Memory B cell (primary cell): ENCODE measurements around the gene HS1BP3.

Experiments
- ATAC-seq: fragments of 150-1000 bp; cut with Tn5 transposase; 2 replicates; pipeline ENCODE4 v1.10.0; 2021; ENCODE audit warnings: low read depth, mild to moderate bottlenecking, moderate library complexity
- DNase-seq, 2 donors: peaks; one replicate each; pipeline ENCODE4 v3.0.0; 2022; ENCODE audit warnings: low spot score in 2 of 2
- H3K27ac Mint-ChIP-seq: one replicate; pipeline ENCODE4 v1.8.0; 2022; ENCODE audit warnings: mild to moderate bottlenecking, moderate library complexity, mixed read lengths
- H3K27me3 Mint-ChIP-seq: one replicate; pipeline ENCODE4 v1.8.0; 2022; ENCODE audit warnings: mixed read lengths
- H3K36me3 Mint-ChIP-seq: one replicate; pipeline ENCODE4 v1.8.0; 2022; ENCODE audit warnings: mild to moderate bottlenecking, mixed read lengths
- H3K4me1 Mint-ChIP-seq: one replicate; pipeline ENCODE4 v1.8.0; 2022; ENCODE audit warnings: mixed read lengths
- H3K4me3 Mint-ChIP-seq: one replicate; pipeline ENCODE4 v1.8.0; 2022; ENCODE audit warnings: mild to moderate bottlenecking, moderate library complexity, mixed read lengths
- H3K9me3 Mint-ChIP-seq: one replicate; pipeline ENCODE4 v1.8.0; 2022; ENCODE audit warnings: mixed read lengths

The HS1BP3 gene

DNA sequence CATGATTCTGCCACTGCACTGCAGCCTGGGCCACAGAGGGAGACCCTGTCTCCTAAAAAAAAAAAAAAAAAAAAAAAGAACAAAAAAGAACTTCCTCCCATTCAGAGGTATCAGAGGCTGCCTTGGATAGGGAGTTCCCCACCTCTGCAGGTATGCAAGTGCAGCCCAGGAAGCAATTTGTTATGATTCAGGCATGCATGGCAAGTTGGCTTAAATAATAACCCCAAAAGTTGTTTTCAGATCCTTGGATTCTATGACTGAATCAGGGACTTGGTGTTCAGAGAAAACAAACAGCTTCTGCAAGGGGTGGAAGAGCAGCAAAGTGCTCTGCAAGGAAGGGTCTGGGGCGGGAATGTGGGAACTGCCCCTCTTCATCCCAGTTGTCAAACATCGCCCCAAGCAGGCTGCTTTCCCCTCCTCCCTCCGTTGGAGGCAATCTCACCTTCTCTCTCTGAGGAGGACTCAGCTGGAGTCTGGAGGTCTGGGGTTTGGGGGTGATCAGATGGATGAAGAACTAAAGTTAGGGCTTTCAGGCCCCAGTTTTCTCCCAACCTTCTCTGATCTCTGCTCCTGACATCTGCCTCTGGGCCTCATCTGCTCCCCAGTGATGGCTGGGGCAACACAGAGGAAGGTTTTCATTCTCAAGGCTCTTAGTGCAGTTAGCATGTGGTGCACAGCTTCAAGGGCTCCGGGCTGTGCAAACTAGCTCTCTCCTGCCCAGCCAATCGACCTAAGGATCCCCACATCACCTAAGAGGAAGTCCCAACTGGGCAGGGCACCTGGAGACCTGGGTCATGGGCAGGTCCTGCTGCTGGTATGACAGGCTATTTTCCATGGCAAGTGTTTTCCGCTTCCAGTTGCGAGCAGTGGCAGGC lies 12.5 kb upstream of the HS1BP3 start:
- Mint-ChIP-seq H3K4me1 (peaks cover 42% of the 10 kb centered on the region), H3K27ac (peak overlapping the region; percentile 96), H3K36me3 (no peaks in the 10 kb centered on the region), H3K4me3 (no peak overlapping the region), H3K9me3 (no peaks in the 10 kb centered on the region), H3K27me3 (peaks cover 10% of the 10 kb centered on the region)
- no peak for DNase-seq
- no peak for ATAC-seq

- Mint-ChIP-seq H3K27me3 (peaks cover 10% of the 10 kb centered on the region), H3K27ac (no peak overlapping the region), H3K36me3 (no peaks in the 10 kb centered on the region), H3K4me3 (no peak overlapping the region), H3K4me1 (peaks cover 35% of the 10 kb centered on the region), H3K9me3 (no peaks in the 10 kb centered on the region)
- no peak for DNase-seq
- ATAC-seq: no peak
Observed at GRCh38 chr2:20662308-20662937, 11.5 kb upstream of the HS1BP3 start.

- Mint-ChIP-seq H3K9me3 (no peaks in the 10 kb centered on the region), H3K36me3 (no peaks in the 10 kb centered on the region), H3K27me3 (peaks cover 10% of the 10 kb centered on the region), H3K27ac (no peak overlapping the region), H3K4me1 (peaks cover 35% of the 10 kb centered on the region), H3K4me3 (no peak overlapping the region)
- ATAC-seq: peak; percentile 46
- peak; percentile 67 to 76 for DNase-seq
Observed at GRCh38 chr2:20661421-20662307, 10.8 kb upstream of the HS1BP3 start.

GRCh38 chr2:20660506-20661420 lies 9.9 kb upstream of the HS1BP3 start:
- ATAC-seq: no peak
- no peak for DNase-seq
- peaks cover 10% of the 10 kb centered on the region for H3K27me3 Mint-ChIP-seq
- no peaks in the 10 kb centered on the region for H3K9me3 Mint-ChIP-seq
- no peak overlapping the region for H3K4me3 Mint-ChIP-seq
- H3K27ac Mint-ChIP-seq: no peak overlapping the region
- no peaks in the 10 kb centered on the region for H3K36me3 Mint-ChIP-seq
- peaks cover 33% of the 10 kb centered on the region for H3K4me1 Mint-ChIP-seq

DNA sequence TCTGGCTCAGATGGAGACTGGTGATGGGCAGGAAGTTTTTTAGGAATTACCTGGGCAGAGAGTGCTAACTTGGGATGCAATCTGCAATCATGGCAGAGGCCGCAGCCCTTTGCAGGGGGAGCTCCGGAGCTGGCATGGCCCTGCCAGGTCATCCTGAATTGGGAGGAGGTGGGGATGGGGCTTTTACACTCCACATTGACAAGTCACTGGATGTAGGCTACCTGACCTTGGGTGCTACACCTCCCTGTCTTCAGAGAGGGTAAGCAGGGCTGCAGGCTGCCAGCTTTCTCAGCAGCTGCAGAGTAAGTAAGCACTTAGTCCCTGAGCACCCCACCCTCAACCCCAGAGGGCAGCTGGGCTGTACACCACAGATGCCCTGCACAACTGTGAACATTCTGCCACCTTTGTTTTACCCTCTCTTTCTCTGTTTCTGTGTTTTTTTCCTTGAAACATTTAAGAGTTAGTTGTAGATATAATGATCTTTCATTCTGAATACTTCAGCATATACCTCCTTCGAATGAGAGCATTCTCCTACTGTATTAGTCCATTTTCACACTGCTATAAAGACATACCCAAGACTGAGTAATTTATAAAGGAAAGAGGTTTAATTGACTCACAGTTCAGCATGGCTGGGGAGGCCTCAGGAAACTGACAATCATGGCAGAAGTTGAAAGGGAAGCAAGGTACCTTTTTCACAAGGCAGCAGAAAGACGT lies 6.8 kb upstream of the HS1BP3 start:
- Mint-ChIP-seq H3K27ac (no peak overlapping the region), H3K9me3 (no peaks in the 10 kb centered on the region), H3K27me3 (peaks cover 11% of the 10 kb centered on the region), H3K4me3 (no peak overlapping the region), H3K4me1 (peaks cover 10% of the 10 kb centered on the region), H3K36me3 (no peaks in the 10 kb centered on the region)
- DNase-seq (no peak), ATAC-seq (no peak)

DNA sequence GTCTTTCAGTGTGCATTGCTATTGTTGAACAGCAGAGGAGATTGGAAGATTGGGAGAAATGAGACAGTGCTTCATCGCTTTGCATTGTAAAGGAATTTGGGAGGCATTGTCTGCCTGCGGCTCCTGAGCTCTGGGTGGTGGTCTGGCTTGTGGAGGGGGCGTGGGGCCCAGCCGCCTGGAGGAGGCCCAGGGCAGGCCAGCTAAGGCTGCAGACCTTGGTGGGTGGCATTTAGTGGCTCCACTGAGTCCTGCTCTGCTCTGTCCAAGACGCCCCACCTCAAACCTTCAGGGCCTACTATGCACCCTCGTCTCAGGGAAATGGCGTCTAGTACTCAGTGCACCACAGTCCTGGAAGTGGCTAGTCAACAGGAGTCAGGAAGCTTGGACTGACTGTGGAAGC lies 5.7 kb upstream of the HS1BP3 start:
- no peaks in the 10 kb centered on the region for H3K36me3 Mint-ChIP-seq
- ATAC-seq: no peak
- H3K4me1 Mint-ChIP-seq: peaks cover 4% of the 10 kb centered on the region
- H3K27ac Mint-ChIP-seq: no peak overlapping the region
- H3K4me3 Mint-ChIP-seq: no peak overlapping the region
- H3K9me3 Mint-ChIP-seq: no peaks in the 10 kb centered on the region
- H3K27me3 Mint-ChIP-seq: peaks cover 11% of the 10 kb centered on the region
- no peak for DNase-seq

GRCh38 chr2:20654535-20654813 lies 3.6 kb upstream of the HS1BP3 start:
- Mint-ChIP-seq H3K27me3 (peaks cover 6% of the 10 kb centered on the region), H3K9me3 (no peaks in the 10 kb centered on the region), H3K36me3 (no peaks in the 10 kb centered on the region), H3K27ac (no peak overlapping the region), H3K4me1 (peaks cover 13% of the 10 kb centered on the region), H3K4me3 (no peak overlapping the region)
- DNase-seq: no peak
- ATAC-seq: no peak

GRCh38 chr2:20653695-20654534 lies 3.0 kb upstream of the HS1BP3 start:
- Mint-ChIP-seq H3K36me3 (no peaks in the 10 kb centered on the region), H3K27ac (no peak overlapping the region), H3K4me1 (peaks cover 18% of the 10 kb centered on the region), H3K27me3 (peaks cover 5% of the 10 kb centered on the region), H3K4me3 (no peak overlapping the region), H3K9me3 (no peaks in the 10 kb centered on the region)
- DNase-seq (no peak), ATAC-seq (no peak)

DNA sequence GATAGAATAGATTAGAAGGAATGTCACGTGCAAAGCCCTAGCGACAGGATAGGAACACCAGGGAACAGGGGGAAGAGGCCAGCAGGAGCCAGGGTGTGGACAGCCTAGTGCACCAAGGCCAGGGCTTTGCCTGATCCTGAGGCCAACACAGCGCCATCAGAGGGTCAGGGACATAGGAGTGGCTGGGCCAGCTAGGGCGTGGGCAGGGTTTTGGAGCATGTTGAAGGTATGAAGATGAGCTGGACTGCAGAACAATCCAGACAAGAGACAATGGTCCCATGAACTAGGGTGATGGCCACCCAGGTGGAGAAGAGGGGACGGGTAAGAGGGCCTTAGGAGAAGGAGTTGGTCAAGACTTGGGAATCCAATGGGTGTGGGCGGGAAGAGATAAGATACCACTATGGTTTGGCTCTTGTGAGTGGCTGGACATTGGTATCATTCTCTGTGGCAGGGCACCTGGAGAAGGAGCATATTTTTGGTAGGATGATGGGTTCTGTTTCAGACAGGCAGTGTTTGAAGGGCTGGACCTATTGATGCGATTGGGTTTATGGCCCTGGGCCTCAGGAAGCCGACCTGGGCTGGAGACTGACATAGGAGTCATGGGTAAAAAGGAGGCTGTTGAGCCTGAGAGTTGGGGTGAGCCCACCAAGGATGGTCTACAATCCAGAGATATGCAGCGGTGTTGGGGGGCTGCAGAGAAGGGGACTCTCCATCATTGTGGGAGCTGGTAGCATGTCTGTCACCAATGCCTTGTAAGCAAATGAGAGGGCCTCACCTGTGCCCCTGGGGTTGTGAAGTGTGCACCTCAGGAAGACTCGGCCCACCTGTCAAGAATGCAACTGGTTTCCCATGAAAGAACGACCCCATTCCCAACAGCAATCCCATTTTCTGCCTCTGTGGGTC lies 2.0 kb upstream of the HS1BP3 start:
- peaks cover 28% of the 10 kb centered on the region for H3K4me1 Mint-ChIP-seq
- peaks cover 3% of the 10 kb centered on the region for H3K27me3 Mint-ChIP-seq
- no peak overlapping the region for H3K4me3 Mint-ChIP-seq
- H3K36me3 Mint-ChIP-seq: no peaks in the 10 kb centered on the region
- no peak overlapping the region for H3K27ac Mint-ChIP-seq
- H3K9me3 Mint-ChIP-seq: no peaks in the 10 kb centered on the region
- DNase-seq (no peak), ATAC-seq (no peak)

- Mint-ChIP-seq H3K4me1 (peaks cover 33% of the 10 kb centered on the region), H3K9me3 (no peaks in the 10 kb centered on the region), H3K27ac (peak overlapping the region; percentile 94), H3K36me3 (no peaks in the 10 kb centered on the region), H3K4me3 (no peak overlapping the region), H3K27me3 (peaks cover 3% of the 10 kb centered on the region)
- ATAC-seq (no peak), DNase-seq (no peak)
Observed at GRCh38 chr2:20652141-20652540, 1.2 kb upstream of the HS1BP3 start.

GRCh38 chr2:20651731-20652099 lies 817 bp upstream of the HS1BP3 start:
- peaks cover 33% of the 10 kb centered on the region for H3K4me1 Mint-ChIP-seq
- no peaks in the 10 kb centered on the region for H3K36me3 Mint-ChIP-seq
- H3K27ac Mint-ChIP-seq: peak overlapping the region; percentile 94
- ATAC-seq: no peak
- no peak for DNase-seq
- H3K9me3 Mint-ChIP-seq: no peaks in the 10 kb centered on the region
- peaks cover 3% of the 10 kb centered on the region for H3K27me3 Mint-ChIP-seq
- H3K4me3 Mint-ChIP-seq: peak overlapping the region; percentile 88
